Ammon's horn (tissue), 1 donor: ENCODE measurements around the gene LRRC4.

Source experiments
- DNase-seq: peaks from one replicate; pipeline ENCODE4 v3.0.0-alpha.2; 2016; ENCODE audit warnings: low spot score

LRRC4 gene

GRCh38 chr7:128059143-128059988 lies 28.1 kb upstream of the LRRC4 start:
- DNase-seq, result no peak

GRCh38 chr7:128057909-128058308 lies 26.7 kb upstream of the LRRC4 start:
- DNase-seq, result no peak

GRCh38 chr7:128056901-128057300 lies 25.7 kb upstream of the LRRC4 start:
- no peak for DNase-seq

GRCh38 chr7:128055637-128056036 lies 24.4 kb upstream of the LRRC4 start:
- no peak for DNase-seq

GRCh38 chr7:128054511-128054910 lies 23.3 kb upstream of the LRRC4 start:
- no peak for DNase-seq

- DNase-seq, result no peak
Measured at GRCh38 chr7:128053991-128054390, 22.8 kb upstream of the LRRC4 start.

GRCh38 chr7:128053023-128053422 lies 21.8 kb upstream of the LRRC4 start:
- peak; percentile 44 for DNase-seq

- DNase-seq, result no peak
Measured at GRCh38 chr7:128052404-128052803, 21.2 kb upstream of the LRRC4 start.

- no peak for DNase-seq
Measured at GRCh38 chr7:128045766-128046165, 14.5 kb upstream of the LRRC4 start.

- DNase-seq, result no peak
Measured at GRCh38 chr7:128045158-128045557, 13.9 kb upstream of the LRRC4 start.

GRCh38 chr7:128044064-128044463 lies 12.8 kb upstream of the LRRC4 start:
- DNase-seq, result no peak

- peak; percentile 93 for DNase-seq
Measured at GRCh38 chr7:128042012-128042411, 10.8 kb upstream of the LRRC4 start.

GRCh38 chr7:128041203-128041602 lies 10.0 kb upstream of the LRRC4 start:
- DNase-seq, result no peak

GRCh38 chr7:128040205-128040604 lies 9.0 kb upstream of the LRRC4 start:
- DNase-seq, result no peak

- DNase-seq, result no peak
Measured at GRCh38 chr7:128039544-128039953, 8.3 kb upstream of the LRRC4 start.

- no peak for DNase-seq
Measured at GRCh38 chr7:128037880-128038619, 6.8 kb upstream of the LRRC4 start.

GRCh38 chr7:128037081-128037480 lies 5.8 kb upstream of the LRRC4 start:
- DNase-seq, result no peak

- no peak for DNase-seq
Measured at GRCh38 chr7:128036226-128036940, 5.1 kb upstream of the LRRC4 start.

- DNase-seq, result peak; percentile 82
Measured at GRCh38 chr7:128035712-128036111, 4.5 kb upstream of the LRRC4 start.

GRCh38 chr7:128034825-128035224 lies 3.6 kb upstream of the LRRC4 start:
- DNase-seq, result no peak

GRCh38 chr7:128033246-128033645 lies 2.0 kb upstream of the LRRC4 start:
- DNase-seq, result no peak

- no peak for DNase-seq
Measured at GRCh38 chr7:128032605-128033235, 1.5 kb upstream of the LRRC4 start.
